OCI-M1 (cell line): ENCODE measurements around the gene ASTN2.
A peak's percentile ranks its signal among the peaks of the same experiment; 100 is the strongest.
"Not testable (repeated sequence)": the region's sequence is repeated elsewhere in the genome, so short reads cannot be mapped to it uniquely, and the experiment has no call there.

Experiments used
- DNase-seq: peaks from one replicate; lab custom pipeline; 2025; lab: John Stamatoyannopoulos, UW

Gene ASTN2

GRCh38 chr9:116870566-116870965, 544.3 kb downstream of the ASTN2 start:
- no peak for DNase-seq

- no peak for DNase-seq
These were observed 546.7 kb downstream of the ASTN2 start for GRCh38 chr9:116868201-116868600.

- no peak for DNase-seq
These were observed 553.5 kb downstream of the ASTN2 start for GRCh38 chr9:116861321-116861720.

- peak; percentile 56 for DNase-seq
These were observed 554.2 kb downstream of the ASTN2 start for GRCh38 chr9:116860509-116861120.

GRCh38 chr9:116859763-116860162, 555.1 kb downstream of the ASTN2 start:
- DNase-seq: no peak

- DNase-seq: no peak
These were observed 557.5 kb downstream of the ASTN2 start for GRCh38 chr9:116857321-116857720.

- no peak for DNase-seq
These were observed 558.8 kb downstream of the ASTN2 start for GRCh38 chr9:116855881-116856662.

- no peak for DNase-seq
These were observed 565.1 kb downstream of the ASTN2 start for GRCh38 chr9:116849721-116850120.

- no peak for DNase-seq
These were observed 570.2 kb downstream of the ASTN2 start for GRCh38 chr9:116844621-116845020.

- DNase-seq: no peak
These were observed 570.8 kb downstream of the ASTN2 start for GRCh38 chr9:116843863-116844620.

GRCh38 chr9:116842658-116843057, 572.2 kb downstream of the ASTN2 start:
- no peak for DNase-seq

GRCh38 chr9:116838468-116838867, 576.4 kb downstream of the ASTN2 start:
- not testable (repeated sequence) for DNase-seq

- no peak for DNase-seq
These were observed 577.6 kb downstream of the ASTN2 start for GRCh38 chr9:116837018-116837989.

GRCh38 chr9:116830321-116830720, 584.5 kb downstream of the ASTN2 start:
- not testable (repeated sequence) for DNase-seq

- no peak for DNase-seq
These were observed 593.1 kb downstream of the ASTN2 start for GRCh38 chr9:116821633-116822229.

GRCh38 chr9:116819116-116819515, 595.7 kb downstream of the ASTN2 start:
- DNase-seq: no peak

GRCh38 chr9:116817762-116818161, 597.1 kb downstream of the ASTN2 start:
- DNase-seq: peak; percentile 2

GRCh38 chr9:116816484-116816883, 598.4 kb downstream of the ASTN2 start:
- DNase-seq: no peak

- DNase-seq: no peak
These were observed 599.0 kb downstream of the ASTN2 start for GRCh38 chr9:116815835-116816234.

- no peak for DNase-seq
These were observed 601.9 kb downstream of the ASTN2 start for GRCh38 chr9:116813031-116813300.

- no peak for DNase-seq
These were observed 602.4 kb downstream of the ASTN2 start for GRCh38 chr9:116812231-116813030.
